ENCODE measurements around the gene NFE2L1.
"Not testable (repeated sequence)": the region's sequence is repeated elsewhere in the genome, so short reads cannot be mapped to it uniquely, and the experiment has no call there.

NFE2L1 gene

GRCh38 chr17:48048384-48049126 lies 396 bp downstream of the NFE2L1 start:
- DNase-seq (ENCODE audit: low read depth), result no peak

GRCh38 chr17:48051283-48051682 lies 3.1 kb downstream of the NFE2L1 start:
- no peak for DNase-seq (ENCODE audit: low read depth)

GRCh38 chr17:48051706-48052486 lies 3.7 kb downstream of the NFE2L1 start:
- DNase-seq (ENCODE audit: low read depth), result no peak

GRCh38 chr17:48052956-48053757 lies 5.0 kb downstream of the NFE2L1 start:
- no peak for DNase-seq (ENCODE audit: low read depth)

- DNase-seq (ENCODE audit: low read depth), result no peak
Observed at GRCh38 chr17:48053758-48054237, 5.6 kb downstream of the NFE2L1 start.

- no peak for DNase-seq (ENCODE audit: low read depth)
Observed at GRCh38 chr17:48054238-48055185, 6.4 kb downstream of the NFE2L1 start.

- no peak for DNase-seq (ENCODE audit: low read depth)
Observed at GRCh38 chr17:48055531-48056245, 7.5 kb downstream of the NFE2L1 start.

GRCh38 chr17:48056246-48056745 lies 8.1 kb downstream of the NFE2L1 start:
- DNase-seq (ENCODE audit: low read depth), result no peak

GRCh38 chr17:48056879-48057278 lies 8.7 kb downstream of the NFE2L1 start:
- no peak for DNase-seq (ENCODE audit: low read depth)

GRCh38 chr17:48057626-48058025 lies 9.5 kb downstream of the NFE2L1 start:
- DNase-seq (ENCODE audit: low read depth), result no peak

GRCh38 chr17:48058393-48059124 lies 10.4 kb downstream of the NFE2L1 start:
- DNase-seq (ENCODE audit: low read depth), result no peak

GRCh38 chr17:48059125-48059668 lies 11.0 kb downstream of the NFE2L1 start:
- DNase-seq (ENCODE audit: low read depth), result no peak

- DNase-seq (ENCODE audit: low read depth), result no peak
Observed at GRCh38 chr17:48060249-48060648, 12.1 kb downstream of the NFE2L1 start.

GRCh38 chr17:48062273-48062672 lies 14.1 kb downstream of the NFE2L1 start:
- DNase-seq (ENCODE audit: low read depth), result no peak

GRCh38 chr17:48064638-48065037 lies 16.5 kb downstream of the NFE2L1 start:
- no peak for DNase-seq (ENCODE audit: low read depth)

GRCh38 chr17:48066192-48066591 lies 18.0 kb downstream of the NFE2L1 start:
- no peak for DNase-seq (ENCODE audit: low read depth)

- no peak for DNase-seq (ENCODE audit: low read depth)
Observed at GRCh38 chr17:48066656-48067055, 18.5 kb downstream of the NFE2L1 start.

- DNase-seq (ENCODE audit: low read depth), result no peak
Observed at GRCh38 chr17:48067245-48067644, 19.1 kb downstream of the NFE2L1 start.

- not testable (repeated sequence) for DNase-seq (ENCODE audit: low read depth)
Observed at GRCh38 chr17:48067808-48068207, 19.6 kb downstream of the NFE2L1 start.
